Brain microvascular endothelial cell (primary cell): ENCODE measurements around the gene TACSTD2.
"Not testable (repeated sequence)": the region's sequence is repeated elsewhere in the genome, so short reads cannot be mapped to it uniquely, and the experiment has no call there.

Source experiments
- DNase-seq: peaks from one replicate; pipeline ENCODE4 v3.0.0-alpha.2; 2020
- H3K27ac ChIP-seq: fragments of 250-450 bp; sonication (Bioruptor Pico); 2 replicates; pipeline ENCODE4 v1.5.1; 2020; ENCODE audit warnings: mild to moderate bottlenecking, moderate library complexity
- H3K27me3 ChIP-seq: fragments of 250-450 bp; sonication (Bioruptor Pico); replicated peaks from 2 replicates; pipeline ENCODE4 v1.5.1; 2020; ENCODE audit warnings: mild to moderate bottlenecking
- H3K36me3 ChIP-seq: fragments of 250-450 bp; sonication (Bioruptor Pico); replicated peaks from 2 replicates; pipeline ENCODE4 v1.5.1; 2020; ENCODE audit warnings: mild to moderate bottlenecking
- H3K4me3 ChIP-seq: 2 replicates; pipeline ENCODE4 v1.5.1; 2011; ENCODE audit warnings: low read depth, mild to moderate bottlenecking, control low read depth, low read length, moderate library complexity
- in situ Hi-C: cut with HindIII; loops from 2 replicates; pipeline ENCODE4 v1.10.0; 2017; ENCODE audit warnings: low sequenced_read_pairs, low pct_ligation_motif_present
- TF ChIP-seq, protein P1 (sequence below): IDR thresholded peaks from 2 replicates; pipeline ENCODE4 v1.5.1; 2011; ENCODE audit warnings: low read depth, mild to moderate bottlenecking, moderate library complexity, low read length, control low read depth, inconsistent platforms; ENCODE audit errors: missing control alignments

The TACSTD2 gene

DNA sequence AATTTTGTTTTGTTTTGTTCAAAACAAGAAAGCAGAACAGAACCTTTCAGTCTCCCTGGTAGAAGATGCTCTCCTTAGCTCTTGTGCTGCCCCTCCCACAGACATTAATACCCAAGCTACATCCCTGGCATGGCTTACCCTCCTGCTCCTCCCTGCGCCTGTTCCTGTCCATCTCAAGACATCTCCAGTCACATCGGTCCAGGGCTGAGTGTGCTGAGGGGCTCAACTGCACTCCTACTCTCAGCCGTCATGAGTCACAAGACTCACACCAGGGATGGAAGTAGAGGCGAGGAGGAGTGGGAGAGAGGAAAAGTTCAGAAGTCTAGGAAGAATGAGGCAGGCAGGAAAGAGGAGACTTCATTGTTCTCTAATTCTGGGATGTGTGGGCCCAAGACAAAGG is 9.2 kb upstream of the TACSTD2 start:
- Histone ChIP-seq H3K27ac (no peak overlapping the region), H3K27me3 (no peaks in the 10 kb centered on the region), H3K4me3 (no peak overlapping the region), H3K36me3 (no peaks in the 10 kb centered on the region)
- in situ Hi-C loops = no loop called here
- TF ChIP-seq, protein P1, sequence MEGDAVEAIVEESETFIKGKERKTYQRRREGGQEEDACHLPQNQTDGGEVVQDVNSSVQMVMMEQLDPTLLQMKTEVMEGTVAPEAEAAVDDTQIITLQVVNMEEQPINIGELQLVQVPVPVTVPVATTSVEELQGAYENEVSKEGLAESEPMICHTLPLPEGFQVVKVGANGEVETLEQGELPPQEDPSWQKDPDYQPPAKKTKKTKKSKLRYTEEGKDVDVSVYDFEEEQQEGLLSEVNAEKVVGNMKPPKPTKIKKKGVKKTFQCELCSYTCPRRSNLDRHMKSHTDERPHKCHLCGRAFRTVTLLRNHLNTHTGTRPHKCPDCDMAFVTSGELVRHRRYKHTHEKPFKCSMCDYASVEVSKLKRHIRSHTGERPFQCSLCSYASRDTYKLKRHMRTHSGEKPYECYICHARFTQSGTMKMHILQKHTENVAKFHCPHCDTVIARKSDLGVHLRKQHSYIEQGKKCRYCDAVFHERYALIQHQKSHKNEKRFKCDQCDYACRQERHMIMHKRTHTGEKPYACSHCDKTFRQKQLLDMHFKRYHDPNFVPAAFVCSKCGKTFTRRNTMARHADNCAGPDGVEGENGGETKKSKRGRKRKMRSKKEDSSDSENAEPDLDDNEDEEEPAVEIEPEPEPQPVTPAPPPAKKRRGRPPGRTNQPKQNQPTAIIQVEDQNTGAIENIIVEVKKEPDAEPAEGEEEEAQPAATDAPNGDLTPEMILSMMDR = no peak
- DNase-seq = no peak

DNA sequence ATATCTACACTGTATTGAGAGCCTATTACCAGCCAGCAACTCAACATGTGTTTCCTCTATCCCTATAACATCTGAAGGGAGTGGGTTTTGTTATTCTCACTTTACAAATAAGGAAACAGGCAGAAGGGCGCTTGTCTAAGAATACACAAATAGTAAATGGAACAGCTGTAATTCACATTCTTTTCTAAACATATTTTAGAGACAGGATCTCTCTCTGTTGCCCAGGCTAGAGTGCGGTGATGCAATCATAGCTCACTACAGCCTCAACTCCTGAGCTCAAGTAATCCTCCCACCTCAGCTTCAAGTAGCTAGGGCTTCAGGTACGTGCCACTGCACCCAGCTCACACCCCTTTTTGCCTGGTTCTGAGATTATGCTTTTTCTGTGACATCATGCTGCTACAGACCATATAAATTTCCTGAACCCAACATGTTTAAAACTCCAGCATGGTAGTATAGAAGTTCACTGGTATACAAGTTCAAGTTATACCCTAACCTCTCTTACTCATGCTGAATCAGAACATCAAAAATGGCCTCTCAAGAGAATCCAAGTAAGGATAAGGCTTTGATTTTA is 8.6 kb upstream of the TACSTD2 start:
- Histone ChIP-seq H3K4me3 (no peak overlapping the region), H3K27me3 (no peaks in the 10 kb centered on the region), H3K36me3 (no peaks in the 10 kb centered on the region), H3K27ac (no peak overlapping the region)
- in situ Hi-C loops = no loop called here
- TF ChIP-seq, protein P1 = no peak
- DNase-seq = no peak

DNA sequence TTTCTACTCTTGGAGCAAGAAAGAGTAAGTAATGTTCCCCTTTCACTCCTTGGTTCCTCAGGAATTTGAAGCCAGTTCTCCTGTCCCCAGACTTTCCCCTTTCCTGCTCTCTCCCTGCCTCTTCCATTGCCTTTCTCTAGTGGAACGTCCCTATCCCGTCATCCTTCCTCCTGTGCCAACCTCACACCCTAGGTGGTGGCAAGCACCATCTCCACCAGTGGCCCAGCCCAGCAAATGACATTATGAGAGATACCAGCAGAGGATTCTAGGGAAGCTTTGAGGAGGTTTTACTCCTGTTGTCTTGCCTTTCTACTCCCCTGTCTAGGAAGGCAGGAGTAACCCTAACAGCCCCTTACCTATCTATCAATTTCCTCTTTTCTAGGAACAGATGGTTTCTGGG is 8.1 kb upstream of the TACSTD2 start:
- in situ Hi-C loops = no loop called here
- Histone ChIP-seq H3K4me3 (no peak overlapping the region), H3K36me3 (no peaks in the 10 kb centered on the region), H3K27ac (no peak overlapping the region), H3K27me3 (no peaks in the 10 kb centered on the region)
- no peak for DNase-seq
- TF ChIP-seq, protein P1 = no peak

DNA sequence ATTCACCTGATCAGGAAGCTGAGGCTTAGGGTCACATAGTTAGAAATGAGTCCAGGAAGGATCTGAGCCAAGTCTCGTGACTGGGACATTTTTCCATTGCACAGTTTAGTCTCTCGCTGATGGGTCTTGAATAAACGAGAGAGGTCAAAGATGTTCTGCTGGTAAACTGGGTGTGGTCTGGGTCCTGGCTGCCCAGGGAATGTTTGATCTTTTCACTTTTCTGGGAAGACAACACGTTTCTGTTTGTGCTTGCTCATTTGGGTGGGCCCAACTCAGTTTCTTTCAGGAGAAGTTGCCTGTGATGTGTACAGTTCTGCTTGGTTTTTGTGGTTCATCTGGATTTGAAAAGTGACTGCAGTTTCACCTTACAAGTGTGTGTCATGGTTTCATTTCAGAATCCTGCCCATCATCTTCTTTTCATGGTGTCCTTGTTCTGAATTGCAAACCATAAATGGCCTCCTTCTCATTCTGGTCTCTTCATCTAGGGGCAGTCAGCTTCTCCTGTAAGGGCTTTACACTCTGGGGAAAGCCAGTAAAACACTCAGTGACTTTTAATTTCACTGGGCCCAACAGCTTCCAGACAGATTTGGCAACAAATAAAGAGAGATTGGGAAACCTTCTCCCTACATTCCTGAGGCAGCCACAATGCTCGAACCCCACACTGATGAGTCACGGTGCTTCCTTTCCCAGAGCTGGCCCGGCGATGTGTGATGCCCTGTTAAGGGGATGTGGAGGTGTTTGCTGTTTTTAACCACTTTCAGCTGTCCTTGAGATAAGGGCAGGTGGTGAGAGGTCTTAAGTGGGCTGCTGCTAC is 7.2 kb upstream of the TACSTD2 start:
- DNase-seq = peak; percentile 93
- Histone ChIP-seq H3K36me3 (no peaks in the 10 kb centered on the region), H3K4me3 (no peak overlapping the region), H3K27me3 (no peaks in the 10 kb centered on the region), H3K27ac (peak overlapping the region; percentile 89)
- TF ChIP-seq, protein P1 = no peak
- in situ Hi-C loops = no loop called here

DNA sequence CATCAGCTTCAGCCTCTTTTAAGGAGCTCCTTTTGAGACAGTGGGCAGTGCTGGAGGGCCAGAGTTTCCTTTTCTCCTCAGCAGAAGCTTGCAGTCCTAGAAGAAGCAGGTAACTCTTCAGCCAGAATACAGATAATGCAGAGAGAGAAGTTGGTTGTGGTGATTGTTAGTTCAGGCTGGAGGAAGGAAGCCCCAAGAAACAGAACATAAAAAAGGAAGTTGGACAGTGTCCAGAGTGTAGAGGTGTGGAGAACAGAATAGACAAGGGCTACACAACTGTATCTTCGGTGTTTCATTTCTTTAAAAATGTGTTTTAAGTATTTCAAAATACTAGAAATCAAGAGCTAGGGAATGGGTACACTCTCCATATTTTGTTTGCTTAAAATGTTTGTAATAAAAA is 6.4 kb upstream of the TACSTD2 start:
- H3K27me3 ChIP-seq = no peaks in the 10 kb centered on the region
- no peak overlapping the region for H3K4me3 ChIP-seq
- DNase-seq = no peak
- H3K27ac ChIP-seq = peak overlapping the region; percentile 89
- TF ChIP-seq, protein P1 = no peak
- no peaks in the 10 kb centered on the region for H3K36me3 ChIP-seq
- in situ Hi-C loops = no loop called here

DNA sequence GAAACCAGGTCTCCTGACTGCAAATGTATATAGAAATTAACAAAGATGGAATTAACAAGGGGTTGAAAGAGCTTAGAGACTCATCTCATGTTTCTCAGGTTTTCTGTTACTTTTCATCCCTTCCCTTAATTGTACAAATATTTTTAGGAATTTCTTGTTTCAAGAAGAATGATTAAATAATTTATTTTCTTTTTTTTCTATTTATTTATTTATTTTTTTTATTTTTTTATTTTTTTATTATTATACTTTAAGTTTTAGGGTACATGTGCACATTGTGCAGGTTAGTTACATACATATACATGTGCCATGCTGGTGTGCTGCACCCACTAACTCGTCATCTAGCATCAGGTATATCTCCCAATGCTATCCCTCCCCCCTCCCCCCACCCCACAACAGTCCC is 5.1 kb upstream of the TACSTD2 start:
- H3K4me3 ChIP-seq, in situ Hi-C loops, H3K36me3 ChIP-seq, DNase-seq, H3K27ac ChIP-seq, H3K27me3 ChIP-seq: not testable (repeated sequence)
